C1 segment of cervical spinal cord (tissue), 14 donors: ENCODE data around the gene FLT4.
"Not testable (repeated sequence)": the region's sequence is repeated elsewhere in the genome, so short reads cannot be mapped to it uniquely, and the experiment has no call there.

Experiments used
- DNase-seq, 14 donors: peaks; one replicate each; lab custom pipeline; 2025; lab: John Stamatoyannopoulos, UW

Gene FLT4

DNA sequence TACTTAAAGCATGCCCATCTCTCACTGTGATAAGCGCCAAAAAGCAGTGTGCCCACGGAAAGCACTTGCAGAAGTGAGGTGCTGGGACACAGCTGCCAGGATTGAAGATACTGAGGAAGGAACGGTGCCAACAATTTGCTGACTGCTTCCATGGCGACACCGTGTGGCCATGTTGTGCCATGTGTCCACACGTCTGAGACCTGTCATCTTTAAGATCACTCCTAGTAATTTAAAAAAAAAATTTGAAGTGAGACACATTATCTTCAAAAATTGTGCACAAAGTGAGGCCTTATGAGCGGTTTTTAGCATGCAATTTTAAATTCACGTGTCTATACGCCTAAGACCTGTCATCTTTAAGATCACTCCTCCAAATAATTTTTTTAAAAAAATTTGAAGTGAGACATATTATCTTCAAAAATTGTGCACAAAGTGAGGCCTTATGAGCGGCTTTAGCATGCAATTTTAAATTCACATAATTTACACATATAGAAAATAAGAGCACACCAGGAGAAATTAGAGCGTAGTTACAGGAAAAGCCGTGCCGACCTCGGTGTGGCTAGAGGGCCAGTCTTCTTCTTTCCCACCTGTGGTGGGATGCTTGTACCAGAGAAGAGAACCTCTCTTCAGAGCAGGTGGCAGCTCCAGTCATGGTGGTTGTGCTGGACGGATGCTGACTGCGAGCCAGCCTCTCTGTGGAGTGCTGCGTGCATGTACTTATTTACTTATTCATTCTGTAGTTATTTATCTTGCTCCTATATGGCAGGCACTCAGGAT is 21.4 kb upstream of the FLT4 start:
- DNase-seq: peak in 7 of 14 donors; percentile 1 to 31 (median 9)

DNA sequence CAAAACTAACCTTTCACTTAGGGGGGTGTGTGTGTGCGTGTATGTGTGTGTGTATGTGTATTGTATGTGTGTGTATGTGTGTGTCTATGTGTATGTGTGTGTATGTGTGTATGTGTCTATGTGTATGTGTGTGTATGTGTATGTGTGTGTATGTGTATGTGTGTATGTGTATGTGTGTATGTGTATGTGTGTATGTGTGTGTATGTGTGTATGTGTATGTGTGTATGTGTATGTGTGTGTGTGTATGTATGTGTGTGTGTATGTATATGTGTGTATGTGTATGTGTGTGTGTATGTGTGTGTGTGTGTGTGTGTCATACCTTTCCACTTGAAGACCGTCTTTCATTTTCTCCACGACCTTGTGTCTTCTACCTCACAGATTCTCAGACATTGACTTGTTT is 20.8 kb upstream of the FLT4 start:
- DNase-seq: no peak

DNA sequence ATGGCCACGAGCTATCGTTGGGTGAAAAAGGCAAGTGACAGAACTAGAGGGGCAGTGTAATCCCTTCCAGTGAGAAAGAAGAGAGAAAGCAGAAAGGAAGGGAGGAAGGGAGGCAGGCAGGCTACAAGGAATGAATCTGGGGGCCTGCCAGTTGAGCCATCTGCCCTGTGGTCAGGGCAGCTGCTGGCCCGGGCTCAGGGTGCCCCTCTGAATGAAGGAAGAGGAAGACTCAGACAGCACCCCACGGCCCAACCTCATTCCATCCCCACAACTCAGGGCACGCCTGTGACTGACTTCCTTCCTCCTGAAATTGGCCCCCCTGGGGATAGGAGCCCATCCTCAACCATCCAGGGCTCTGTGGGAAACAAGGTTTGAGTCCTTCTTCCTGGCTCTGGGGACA is 20.3 kb upstream of the FLT4 start:
- no peak for DNase-seq

DNA sequence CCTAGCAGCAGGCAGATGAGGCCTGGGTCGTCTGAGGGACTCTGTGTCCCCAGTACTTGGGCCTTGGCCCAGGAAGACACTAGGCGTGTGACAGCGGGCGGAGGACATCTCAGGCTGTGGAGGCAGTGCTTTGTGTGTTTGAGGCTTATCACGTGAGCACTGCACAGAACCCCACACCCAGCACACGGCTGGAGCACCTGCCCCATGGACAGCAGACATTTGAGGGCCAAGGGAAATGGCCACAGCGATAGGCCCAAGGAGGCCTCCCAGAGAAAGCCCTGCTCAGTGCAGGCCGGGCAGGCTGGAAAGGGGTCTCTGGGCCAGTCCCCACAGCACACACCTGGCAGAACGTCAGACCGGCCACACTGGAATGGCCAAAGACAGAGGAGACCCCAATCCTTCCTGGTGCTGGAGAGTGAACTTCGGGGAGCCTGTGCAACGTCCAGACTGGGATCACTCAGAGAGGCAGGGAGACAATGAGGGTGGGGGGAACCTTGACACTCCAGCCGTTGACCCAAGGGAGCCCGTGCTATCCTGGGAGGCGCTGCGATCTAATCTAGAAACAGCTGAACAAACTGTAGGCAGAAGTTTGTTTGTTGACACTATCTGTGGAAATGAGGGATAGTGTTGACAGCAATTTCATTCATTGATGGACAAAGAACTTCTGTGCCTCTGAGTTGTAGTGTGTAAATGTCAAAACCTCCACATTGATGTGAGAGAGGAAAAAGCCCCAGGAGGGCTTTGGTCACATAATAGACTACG is 19.6 kb upstream of the FLT4 start:
- DNase-seq: no peak

DNA sequence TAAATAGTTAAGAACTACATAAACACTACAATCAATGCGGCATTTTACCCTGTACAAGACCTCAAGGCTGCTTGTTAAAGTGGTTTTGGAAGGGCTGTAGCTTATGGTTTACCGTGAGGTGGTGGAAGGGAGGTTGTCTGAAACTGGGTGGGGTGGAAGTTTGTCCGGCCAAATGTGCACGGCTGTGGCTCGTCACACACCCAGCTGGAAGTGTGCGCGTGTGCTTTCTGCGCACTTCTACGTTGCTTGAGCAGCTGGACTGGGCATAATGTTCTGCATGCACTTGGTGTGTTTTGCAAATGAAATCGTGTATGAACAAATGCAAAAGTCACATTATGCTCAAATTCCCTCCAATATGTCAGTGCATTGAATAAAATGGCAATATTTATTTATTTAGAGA is 17.4 kb upstream of the FLT4 start:
- DNase-seq: no peak

DNA sequence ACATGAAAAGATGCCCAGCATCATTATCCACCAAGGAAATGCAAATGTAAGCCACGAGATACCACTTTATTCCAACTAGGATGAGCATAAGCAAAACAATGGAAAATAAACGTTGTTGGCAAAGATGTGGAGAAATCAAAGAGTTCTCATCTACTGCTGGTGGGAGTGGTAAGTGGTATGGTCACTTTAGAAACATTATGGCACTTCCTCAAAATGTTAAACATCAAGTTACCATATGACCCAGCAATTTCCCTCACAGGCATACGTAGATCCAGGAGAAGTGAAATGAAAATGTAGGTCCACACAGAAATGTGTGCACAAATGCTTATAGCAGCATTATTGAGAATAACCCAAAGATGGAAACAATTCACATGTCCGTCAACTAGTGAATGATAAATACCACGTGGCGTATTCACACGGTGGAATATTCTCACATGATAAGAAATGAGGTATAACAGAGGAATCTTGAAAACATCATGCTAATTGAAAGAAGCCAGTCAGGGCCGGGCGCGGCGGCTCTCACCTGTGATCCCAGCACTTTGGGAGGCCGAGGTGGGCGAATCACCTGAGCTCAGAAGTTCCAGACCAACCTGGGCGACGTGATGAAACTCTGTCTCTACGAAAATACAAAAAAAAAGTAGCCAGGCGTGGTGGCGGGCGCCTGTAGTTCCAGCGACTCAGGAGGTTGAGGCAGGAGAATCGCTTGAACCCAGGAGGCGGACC is 16.4 kb upstream of the FLT4 start:
- no peak for DNase-seq

DNA sequence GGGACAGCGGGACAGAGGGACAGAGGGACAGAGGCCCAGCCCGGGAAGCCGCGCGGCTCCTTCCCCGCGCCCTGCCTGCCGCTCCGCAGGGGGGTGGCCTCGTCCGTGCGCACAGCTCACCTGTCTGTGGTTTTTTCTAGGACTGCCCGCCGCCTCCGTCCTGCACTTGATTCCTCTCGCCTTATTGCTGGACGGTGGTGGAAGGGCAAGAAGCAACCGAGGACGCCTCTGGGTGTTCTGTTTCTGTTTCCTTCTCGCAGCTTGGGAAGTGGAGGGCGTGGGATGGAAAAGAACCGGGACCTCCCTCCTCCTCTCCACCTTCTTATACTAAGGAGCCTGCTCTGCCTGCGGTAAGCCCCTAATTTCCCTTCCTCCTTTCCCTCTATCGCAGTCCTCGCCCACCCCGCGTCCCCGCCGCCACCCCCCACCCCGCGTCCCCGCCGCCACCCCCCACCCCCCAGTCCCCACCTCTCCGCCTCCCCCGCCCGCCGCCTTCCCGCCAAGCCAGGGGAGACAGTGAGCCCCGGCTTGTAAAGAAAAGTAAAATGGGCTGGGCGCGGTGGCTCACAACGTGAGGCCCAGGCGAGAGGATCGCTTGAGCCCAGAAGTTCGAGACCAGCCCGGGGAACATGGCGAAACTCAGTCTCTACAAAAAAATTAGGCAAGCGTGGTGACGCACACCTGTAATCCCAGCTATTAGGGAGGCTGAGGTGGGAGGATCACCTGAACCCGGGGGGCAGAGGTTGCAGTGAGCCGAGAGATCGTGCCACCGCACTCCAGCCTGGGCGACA is 9.6 kb upstream of the FLT4 start:
- DNase-seq: no peak

DNA sequence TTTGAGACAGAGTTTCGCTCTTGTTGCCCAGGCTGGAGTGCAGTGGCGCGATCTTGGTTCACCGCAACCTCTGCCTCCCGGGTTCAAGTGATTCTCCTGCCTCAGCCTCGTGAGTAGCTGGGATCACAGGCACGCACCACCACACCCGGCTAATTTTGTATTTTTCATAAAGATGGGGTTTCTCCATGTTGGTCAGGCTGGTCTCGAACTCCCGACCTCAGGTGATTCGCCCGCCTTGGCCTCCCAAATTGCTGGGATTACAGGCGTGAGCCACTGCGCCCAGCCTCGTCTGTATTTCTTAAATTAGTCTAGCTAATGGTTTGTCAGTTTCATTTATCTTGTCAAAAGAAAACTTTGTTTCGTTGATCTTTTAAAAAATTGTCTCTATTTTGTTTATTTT is 5.8 kb upstream of the FLT4 start:
- DNase-seq: not testable (repeated sequence)

DNA sequence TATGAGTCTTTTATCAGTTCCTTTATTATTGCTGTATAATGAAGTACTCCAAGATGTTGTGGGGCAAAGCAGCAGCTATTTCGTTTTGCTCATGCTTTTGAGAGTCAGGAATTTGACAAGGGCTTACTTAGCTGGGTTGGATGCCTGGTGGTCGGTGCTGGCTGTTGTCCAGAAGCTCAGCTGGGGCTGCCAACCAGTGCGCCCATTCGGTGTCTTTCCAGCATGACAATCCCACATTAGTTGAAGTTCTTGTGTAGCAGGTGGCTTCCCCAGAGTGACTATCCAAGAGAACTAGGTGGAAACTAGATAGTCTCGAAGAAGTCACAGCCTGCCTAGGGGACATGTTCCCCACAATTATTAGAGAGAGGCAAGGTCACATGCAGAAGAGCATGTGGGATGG is 3.4 kb upstream of the FLT4 start:
- no peak for DNase-seq

DNA sequence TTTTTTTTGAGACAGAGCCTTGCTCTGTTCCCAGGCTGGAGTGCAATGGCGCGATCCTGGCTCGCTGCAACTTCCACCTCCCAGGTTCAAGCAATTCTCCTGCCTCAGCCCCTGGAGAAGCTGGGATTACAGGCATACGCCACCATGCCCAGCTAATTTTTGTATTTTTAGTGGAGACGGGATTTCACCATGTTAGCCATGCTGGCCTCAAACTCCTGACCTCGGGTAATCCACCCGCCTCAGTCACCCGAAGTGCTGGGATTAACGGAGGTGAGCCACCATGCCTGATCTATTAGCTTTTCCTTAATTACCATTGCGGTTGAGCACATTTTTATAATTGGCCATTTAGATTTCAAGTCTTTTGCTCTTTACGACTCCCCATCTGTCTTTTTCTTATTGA is 2.9 kb upstream of the FLT4 start:
- DNase-seq: no peak

DNA sequence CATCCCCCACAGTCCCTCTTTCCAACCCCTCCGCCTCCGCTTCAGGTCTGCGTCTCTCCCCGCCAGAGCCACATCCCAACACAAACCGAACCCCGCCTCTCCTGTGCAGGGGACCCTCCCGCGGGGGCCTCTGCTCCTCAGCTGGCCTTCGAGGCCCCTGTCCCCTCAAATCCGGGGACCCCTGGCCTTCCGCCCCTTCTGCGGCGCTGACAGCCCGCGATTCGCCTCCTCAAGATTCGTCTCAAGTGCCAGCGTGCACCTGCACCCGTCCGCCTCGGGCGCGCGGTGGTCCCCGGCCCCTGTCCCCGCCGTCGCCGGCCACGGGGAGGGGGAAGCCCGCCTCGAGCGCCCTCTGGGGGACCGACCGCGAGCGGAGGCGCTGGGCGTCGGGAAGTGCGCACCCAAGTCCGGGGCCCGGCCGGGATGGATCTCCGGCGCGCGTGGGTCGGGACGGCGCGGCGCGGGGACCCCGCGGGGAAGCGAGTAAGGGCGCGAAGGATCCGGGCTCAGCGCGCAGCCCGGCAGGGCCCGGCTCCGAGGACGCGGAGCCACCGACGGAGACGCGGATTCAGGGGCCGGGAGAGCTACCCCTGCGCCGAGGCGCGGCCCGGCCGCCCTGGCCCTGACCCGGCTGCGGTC is 623 bp downstream of the FLT4 start:
- no peak for DNase-seq

DNA sequence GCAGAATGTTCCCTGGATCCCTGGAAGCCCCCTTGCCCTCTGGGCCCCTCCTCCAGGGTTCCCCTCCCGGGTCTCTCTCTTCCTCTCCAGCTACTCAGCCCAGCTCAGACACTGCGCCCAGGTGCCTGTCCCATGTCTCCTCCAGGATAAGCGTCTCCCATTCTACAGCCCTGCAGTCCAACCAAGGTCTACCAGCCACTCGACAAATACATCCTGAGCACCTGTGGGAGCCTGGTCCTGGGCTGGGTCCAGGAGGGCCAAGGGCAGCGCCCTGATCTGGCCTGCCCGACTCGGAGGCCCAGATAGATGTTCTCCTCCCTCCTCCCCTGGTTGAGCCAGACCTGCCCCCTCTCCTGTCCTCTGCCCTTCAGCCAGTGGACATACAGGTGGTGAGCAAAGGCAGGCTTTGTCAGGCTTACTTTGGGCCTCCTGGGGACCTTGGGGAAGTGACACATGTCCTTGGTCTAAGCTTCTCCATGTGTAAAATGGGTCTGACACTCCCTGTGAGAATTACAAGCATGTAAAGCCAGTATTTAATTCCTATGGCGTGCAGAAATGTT is 1.4 kb downstream of the FLT4 start:
- no peak for DNase-seq

DNA sequence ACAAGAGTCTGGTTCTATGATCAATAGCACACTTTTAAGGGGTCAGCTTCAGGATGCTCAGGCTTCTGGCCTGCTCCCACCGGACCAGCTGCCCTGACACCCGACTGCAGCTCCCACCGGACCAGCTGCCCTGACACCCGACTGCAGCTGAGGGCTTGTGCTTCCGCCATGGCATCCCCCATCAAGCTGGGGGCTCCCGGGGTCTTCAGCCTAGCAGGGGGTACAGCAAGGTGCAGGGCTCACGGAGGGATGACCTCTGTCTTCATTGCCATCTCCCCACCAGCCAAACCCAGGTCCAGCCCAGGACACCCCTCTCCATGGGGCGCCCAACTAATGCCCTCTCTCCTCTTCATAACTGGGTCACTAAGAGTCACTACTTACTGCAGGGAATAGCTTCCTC is 1.9 kb downstream of the FLT4 start:
- DNase-seq: no peak

DNA sequence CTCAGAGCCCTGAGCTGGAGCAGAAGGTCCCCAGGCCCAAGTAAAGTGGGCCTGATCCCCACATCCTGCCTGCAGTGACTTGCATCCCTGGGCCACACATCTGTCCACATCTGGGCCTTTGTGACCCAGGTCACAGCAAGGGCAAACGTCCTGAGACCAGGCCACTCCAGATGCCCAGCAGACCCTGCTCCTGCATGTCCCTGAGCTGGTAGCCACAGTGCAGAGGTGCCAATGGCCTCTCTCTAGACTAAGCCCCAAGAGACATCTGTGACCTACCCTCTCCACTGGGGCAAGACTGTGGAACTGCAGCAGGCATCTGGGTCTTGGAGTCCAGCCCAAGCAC is 2.5 kb downstream of the FLT4 start:
- DNase-seq: no peak

DNA sequence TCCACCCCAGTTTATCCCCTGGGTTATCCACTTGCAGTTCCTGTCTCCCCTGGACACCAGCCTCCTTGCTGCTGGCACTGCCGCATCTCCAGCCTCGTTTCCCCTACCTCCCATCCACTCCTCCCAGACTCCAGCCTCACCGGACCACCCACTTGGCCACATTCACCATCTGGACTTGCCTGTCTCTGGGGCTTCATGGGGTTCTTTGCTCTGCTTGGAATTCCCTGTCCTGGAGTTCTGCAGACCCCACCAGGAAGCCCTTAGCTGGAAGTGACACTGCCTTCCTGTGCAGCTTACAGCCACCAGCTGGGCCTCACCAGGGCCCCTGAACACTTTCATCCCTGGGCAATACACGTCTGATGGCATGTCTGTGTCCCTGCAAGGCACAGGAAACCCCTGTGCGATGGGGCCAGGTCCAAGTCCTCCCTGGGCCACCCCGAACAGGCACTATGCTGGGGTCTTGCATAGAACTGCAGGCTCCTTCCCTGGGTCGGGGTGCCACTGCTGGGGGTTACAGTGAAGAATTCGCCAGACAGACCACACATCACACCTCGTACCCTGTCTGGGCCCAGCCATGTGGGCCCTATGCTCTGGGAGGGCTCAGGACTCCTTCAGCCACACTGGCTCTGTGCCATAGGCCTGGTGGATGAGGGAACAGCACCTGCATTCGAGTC is 3.0 kb downstream of the FLT4 start:
- no peak for DNase-seq

DNA sequence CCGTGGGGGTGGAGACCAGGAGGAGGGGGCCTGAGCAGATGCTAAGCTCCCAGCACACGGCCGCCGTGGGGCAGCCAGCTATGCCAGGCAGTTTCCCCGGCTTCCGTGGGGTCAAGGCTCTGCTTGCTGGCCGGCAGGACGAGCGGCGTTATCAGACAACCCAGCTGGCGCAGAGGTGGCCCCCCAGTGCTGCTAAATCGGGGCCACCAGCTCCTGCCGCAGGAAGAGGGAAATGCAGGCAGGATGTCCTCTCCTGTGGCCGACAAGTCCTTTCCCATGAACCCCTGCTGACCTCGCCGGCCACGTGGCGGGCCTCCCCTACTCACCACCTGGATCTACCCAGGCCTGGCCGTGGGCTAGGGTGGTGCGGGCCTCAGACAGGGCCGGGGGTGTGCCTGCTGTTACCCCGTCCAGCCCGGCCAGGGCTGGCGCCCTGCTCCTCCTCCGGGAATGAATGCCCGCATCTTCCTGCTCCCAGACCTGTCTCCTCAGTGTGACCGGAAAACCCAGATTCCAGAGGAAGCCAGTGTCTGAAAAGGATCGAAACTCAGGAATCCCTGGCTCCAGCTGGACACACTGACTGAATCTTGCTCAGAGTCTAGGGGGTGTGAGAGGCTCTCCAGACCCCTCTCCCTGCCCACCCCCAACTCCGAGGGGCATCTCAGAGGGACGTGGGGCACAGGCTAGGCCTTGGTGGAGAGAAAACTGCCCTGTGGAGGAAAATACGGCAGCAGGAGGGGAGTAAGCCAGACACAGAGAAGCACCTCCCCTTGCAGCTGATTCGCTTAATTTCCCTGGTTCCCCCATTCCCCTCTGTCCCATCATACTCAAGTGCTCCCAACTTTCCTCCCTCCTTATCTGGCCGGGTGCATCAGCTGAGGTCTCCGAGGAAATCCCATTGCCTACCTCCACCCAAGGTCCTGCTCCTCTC is 3.9 kb downstream of the FLT4 start:
- no peak for DNase-seq

DNA sequence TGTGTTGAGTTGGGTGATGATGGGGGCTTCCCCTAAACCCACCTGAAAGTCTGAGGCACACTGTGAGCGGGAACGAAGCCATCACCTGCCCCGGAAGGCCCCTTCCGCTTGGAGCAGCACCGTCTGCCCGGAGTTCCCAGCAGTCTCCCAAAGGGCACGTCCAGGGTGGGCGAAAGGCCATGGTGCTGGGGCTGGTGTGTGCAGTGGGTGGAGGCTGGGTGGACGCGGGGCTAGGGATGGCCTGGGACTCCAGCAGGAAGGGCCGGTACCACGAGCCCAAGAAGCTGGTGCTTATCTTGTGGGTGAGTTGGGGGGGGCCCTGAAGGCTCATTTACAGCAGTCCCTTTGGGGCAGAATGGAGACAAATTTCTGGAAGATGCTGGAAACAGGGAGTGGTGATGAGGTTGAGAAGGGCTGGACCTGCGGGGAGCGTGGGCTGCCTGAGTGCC is 4.6 kb downstream of the FLT4 start:
- no peak for DNase-seq

DNA sequence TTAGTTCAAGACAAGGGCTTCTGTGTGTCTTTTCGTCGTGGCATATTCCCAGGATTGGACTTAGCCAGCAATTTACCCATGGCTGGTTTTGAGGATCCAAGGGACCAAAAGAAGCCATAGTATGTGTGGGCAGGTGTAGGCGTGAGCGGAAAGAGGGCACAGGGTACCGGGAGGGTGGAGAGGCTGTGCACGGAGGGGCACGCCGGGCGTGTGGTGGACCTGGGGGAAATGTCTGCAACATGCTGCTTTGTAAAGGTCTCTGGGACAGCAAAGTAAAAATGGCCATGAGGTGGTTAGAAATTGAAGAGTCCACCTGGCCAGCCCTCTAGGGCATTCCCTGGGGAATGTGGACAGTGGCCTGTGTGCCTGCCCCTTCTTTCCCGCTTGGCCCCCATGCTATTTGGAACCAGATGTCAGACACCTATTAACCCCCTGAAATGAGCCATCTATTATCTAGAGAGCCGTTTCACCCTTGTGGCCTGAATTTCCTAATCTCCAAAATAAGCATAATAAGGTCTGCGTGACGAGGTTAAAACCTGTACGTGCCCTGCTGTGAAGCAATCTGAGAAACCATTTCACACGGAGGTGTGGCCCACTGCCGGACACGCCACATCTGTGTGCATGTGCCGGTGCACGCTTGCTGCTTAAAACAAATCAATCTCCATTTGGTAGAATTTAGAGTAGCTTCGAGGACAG is 5.1 kb downstream of the FLT4 start:
- no peak for DNase-seq
